H9 (cell line): ENCODE results near the gene ANKUB1. TPM values are rescaled to one million over a fixed set of nuclear protein-coding genes. Genes with fewer than 3 reads are reported as not detected.

Experiments used
- DNase-seq: peaks from one replicate; pipeline ENCODE4 v3.0.0-alpha.2; 2017
- H2AFZ ChIP-seq: one replicate; pipeline ENCODE4 v1.6.1; 2013; ENCODE audit warnings: mild to moderate bottlenecking, low read length, control low read depth, moderate library complexity
- H2AK5ac ChIP-seq: 2 replicates; pipeline ENCODE4 v1.6.1; 2013; ENCODE audit warnings: low read length, control low read depth, mixed read lengths; ENCODE audit not compliant: insufficient read length
- H2BK120ac ChIP-seq: one replicate; pipeline ENCODE4 v1.6.1; 2013; ENCODE audit warnings: low read depth, mild to moderate bottlenecking, low read length, control low read depth, inconsistent platforms; ENCODE audit not compliant: poor library complexity, severe bottlenecking
- H2BK12ac ChIP-seq: 2 replicates; pipeline ENCODE4 v1.6.1; 2013; ENCODE audit warnings: low read length, control low read depth, mixed read lengths, low read depth; ENCODE audit not compliant: insufficient read length
- H2BK15ac ChIP-seq: 2 replicates; pipeline ENCODE4 v1.6.1; 2013; ENCODE audit warnings: low read depth, low read length, control low read depth
- H2BK20ac ChIP-seq: one replicate; pipeline ENCODE4 v1.6.1; 2013; ENCODE audit warnings: low read depth, mild to moderate bottlenecking, low read length, control low read depth, inconsistent platforms; ENCODE audit not compliant: poor library complexity, severe bottlenecking
- H2BK5ac ChIP-seq: 2 replicates; pipeline ENCODE4 v1.6.1; 2013; ENCODE audit warnings: low read length, control low read depth, mixed read lengths; ENCODE audit not compliant: insufficient read length
- H3K14ac ChIP-seq: 2 replicates; pipeline ENCODE4 v1.6.1; 2013; ENCODE audit warnings: low read length, control low read depth; ENCODE audit not compliant: insufficient read depth
- H3K18ac ChIP-seq: 2 replicates; pipeline ENCODE4 v1.6.1; 2013; ENCODE audit warnings: low read depth, mild to moderate bottlenecking, mixed read lengths, low read length, control low read depth; ENCODE audit not compliant: insufficient read length
- H3K23ac ChIP-seq: 2 replicates; pipeline ENCODE4 v1.6.1; 2013; ENCODE audit warnings: low read length, control low read depth, mixed read lengths, low read depth; ENCODE audit not compliant: insufficient read length
- H3K23me2 ChIP-seq: 2 replicates; pipeline ENCODE4 v1.6.1; 2013; ENCODE audit warnings: low read depth, mild to moderate bottlenecking, mixed read lengths, low read length, control low read depth; ENCODE audit not compliant: insufficient read length, poor library complexity, severe bottlenecking
- H3K27ac ChIP-seq: 2 replicates; pipeline ENCODE4 v1.5.1; 2013; ENCODE audit warnings: low read length, control low read depth, mixed read lengths, low read depth; ENCODE audit not compliant: insufficient read length
- H3K27me3 ChIP-seq: 2 replicates; pipeline ENCODE4 v1.6.1; 2013; ENCODE audit warnings: low read length, control low read depth, inconsistent platforms; ENCODE audit not compliant: insufficient read depth
- H3K4ac ChIP-seq: 2 replicates; pipeline ENCODE4 v1.6.1; 2013; ENCODE audit warnings: low read depth, mild to moderate bottlenecking, control low read depth, inconsistent platforms, low read length, moderate library complexity
- H3K4me1 ChIP-seq: 2 replicates; pipeline ENCODE4 v1.6.1; 2013; ENCODE audit warnings: low read length, control low read depth, inconsistent platforms; ENCODE audit not compliant: insufficient read depth
- H3K4me2 ChIP-seq: 2 replicates; pipeline ENCODE4 v1.6.1; 2013; ENCODE audit warnings: low read length, control low read depth, mixed read lengths; ENCODE audit not compliant: insufficient read length, insufficient read depth
- H3K56ac ChIP-seq: 2 replicates; pipeline ENCODE4 v1.6.1; 2013; ENCODE audit warnings: low read depth, mild to moderate bottlenecking, mixed read lengths, low read length, control low read depth; ENCODE audit not compliant: insufficient read length
- H3K79me1 ChIP-seq: 2 replicates; pipeline ENCODE4 v1.6.1; 2013; ENCODE audit warnings: low read depth, mild to moderate bottlenecking, moderate library complexity, low read length, control low read depth, inconsistent platforms; ENCODE audit not compliant: insufficient read depth, poor library complexity, severe bottlenecking
- H3K79me2 ChIP-seq: 2 replicates; pipeline ENCODE4 v1.6.1; 2013; ENCODE audit warnings: low read length, control low read depth, inconsistent platforms; ENCODE audit not compliant: insufficient read depth
- H3K9ac ChIP-seq: 2 replicates; pipeline ENCODE4 v1.6.1; 2013; ENCODE audit warnings: low read length, control low read depth, mixed read lengths; ENCODE audit not compliant: insufficient read length; ENCODE audit errors: extremely low read depth
- H3K9me3 ChIP-seq: one replicate; pipeline ENCODE4 v1.6.1; 2013; ENCODE audit warnings: low read depth, low read length, inconsistent platforms; ENCODE audit not compliant: control insufficient read depth
- H3T11ph ChIP-seq: one replicate; pipeline ENCODE4 v1.6.1; 2013; ENCODE audit warnings: mild to moderate bottlenecking, low read length, control low read depth, inconsistent platforms
- H4K20me1 ChIP-seq: one replicate; pipeline ENCODE4 v1.6.1; 2013; ENCODE audit not compliant: control insufficient read depth, insufficient read length, insufficient read depth
- H4K5ac ChIP-seq: 2 replicates; pipeline ENCODE4 v1.6.1; 2013; ENCODE audit warnings: low read depth, mild to moderate bottlenecking, mixed read lengths, low read length, control low read depth; ENCODE audit not compliant: insufficient read length
- H4K8ac ChIP-seq: replicated peaks from 2 replicates; pipeline ENCODE4 v1.6.1; 2013; ENCODE audit warnings: low read length, control low read depth, mixed read lengths, low read depth; ENCODE audit not compliant: insufficient read length
- H4K91ac ChIP-seq: 2 replicates; pipeline ENCODE4 v1.6.1; 2013; ENCODE audit warnings: low read depth, mild to moderate bottlenecking, moderate library complexity, mixed read lengths, low read length, control low read depth; ENCODE audit not compliant: insufficient read length
- H3K27ac Mint-ChIP-seq, 3 experiments: 2 replicates in 2 of 3; 3 replicates in 1 of 3; pipeline ENCODE4 v1.8.0; 2020 to 2021; ENCODE audit warnings: mixed read lengths in 3 of 3, mild to moderate bottlenecking in 1 of 3, moderate library complexity in 1 of 3
- H3K27me3 Mint-ChIP-seq: 2 replicates; pipeline ENCODE4 v1.8.0; 2021; ENCODE audit warnings: low read depth, mild to moderate bottlenecking, moderate library complexity, mixed read lengths
- H3K36me3 Mint-ChIP-seq, 3 experiments: 2 replicates in 2 of 3; 3 replicates in 1 of 3; pipeline ENCODE4 v1.8.0; 2020 to 2021; ENCODE audit warnings: low read depth in 3 of 3, mixed read lengths in 3 of 3; ENCODE audit not compliant: insufficient read depth in 1 of 3
- H3K4me1 Mint-ChIP-seq, 2 experiments: 2 replicates each; pipeline ENCODE4 v1.8.0; 2020; ENCODE audit warnings: mixed read lengths in 2 of 2
- H3K4me3 Mint-ChIP-seq, 2 experiments: 2 replicates in 1 of 2; 3 replicates in 1 of 2; pipeline ENCODE4 v1.8.0; 2020 to 2021; ENCODE audit warnings: mild to moderate bottlenecking in 2 of 2, mixed read lengths in 2 of 2, moderate library complexity in 1 of 2
- H3K9me3 Mint-ChIP-seq, 2 experiments: 2 replicates in 1 of 2; 3 replicates in 1 of 2; pipeline ENCODE4 v1.8.0; 2020; ENCODE audit warnings: mild to moderate bottlenecking in 2 of 2, mixed read lengths in 2 of 2, moderate library complexity in 1 of 2
- WGBS: extraction: QIAGEN DNeasy Blood & Tissue Kit; methylation state at CpG from one replicate; pipeline ENCODE4 v1.1.7; 2013; ENCODE audit warnings: missing lambda C conversion rate, low lambda C conversion rate, mixed read lengths; ENCODE audit not compliant: insufficient read length; ENCODE audit errors: extremely low coverage; 5-methylcytosine and 5-hydroxymethylcytosine counted together
- total RNA-seq: library from RNA; stranded (reverse); gene quantifications from 2 replicates; pipeline ENCODE4 v1.2.1, GENCODE V29; 2021
- TF ChIP-seq, protein P1 (sequence below): fragments of 200-600 bp; sonication (generic); conservative IDR thresholded peaks from 3 replicates; pipeline ENCODE4 v1.8.0; 2021; ENCODE audit warnings: antibody characterized with exemption, mild to moderate bottlenecking

ANKUB1 gene
- total RNA-seq, 1 experiment from 2014 or later, result not detected

DNA sequence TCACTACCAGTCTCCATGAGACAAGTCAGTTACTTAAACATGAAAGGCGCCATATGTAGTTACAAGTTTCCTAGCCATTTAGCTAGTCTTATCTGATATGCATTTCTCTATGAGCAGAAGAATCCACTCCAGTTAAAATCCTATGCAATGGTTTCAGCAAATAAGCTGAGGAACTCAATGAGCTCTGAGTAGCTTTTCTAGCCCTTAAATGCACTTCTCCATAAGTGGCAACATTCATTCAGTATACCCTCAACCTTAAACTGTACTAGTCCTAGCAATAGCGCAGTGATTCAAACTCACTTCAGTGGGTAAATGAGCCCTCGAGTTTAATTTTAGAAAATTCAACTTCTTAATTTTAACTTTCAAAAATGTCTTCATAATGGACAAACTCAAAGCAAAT, 47.7 kb downstream of the ANKUB1 start:
- no peak overlapping the region for H3K4me2 ChIP-seq
- peaks cover 9 to 57% (median 46%) of the 10 kb centered on the region in 3 experiments; a peak in 6 of 7 replicates for H3K36me3 Mint-ChIP-seq
- H3K9me3 Mint-ChIP-seq, result no peaks in the 10 kb centered on the region
- H3K9ac ChIP-seq, result no peak overlapping the region
- H3K14ac ChIP-seq, result no peak overlapping the region
- no peak overlapping the region for H4K5ac ChIP-seq
- no peak overlapping the region for H2AFZ ChIP-seq
- no CpG with 5 or more reads among the region's 3 CpGs for WGBS
- H3K23ac ChIP-seq, result no peak overlapping the region
- H3K4me1 ChIP-seq, result no peaks in the 10 kb centered on the region
- no peaks in the 10 kb centered on the region for H3K27me3 ChIP-seq
- no peak overlapping the region for H2BK5ac ChIP-seq
- TF ChIP-seq, protein P1, sequence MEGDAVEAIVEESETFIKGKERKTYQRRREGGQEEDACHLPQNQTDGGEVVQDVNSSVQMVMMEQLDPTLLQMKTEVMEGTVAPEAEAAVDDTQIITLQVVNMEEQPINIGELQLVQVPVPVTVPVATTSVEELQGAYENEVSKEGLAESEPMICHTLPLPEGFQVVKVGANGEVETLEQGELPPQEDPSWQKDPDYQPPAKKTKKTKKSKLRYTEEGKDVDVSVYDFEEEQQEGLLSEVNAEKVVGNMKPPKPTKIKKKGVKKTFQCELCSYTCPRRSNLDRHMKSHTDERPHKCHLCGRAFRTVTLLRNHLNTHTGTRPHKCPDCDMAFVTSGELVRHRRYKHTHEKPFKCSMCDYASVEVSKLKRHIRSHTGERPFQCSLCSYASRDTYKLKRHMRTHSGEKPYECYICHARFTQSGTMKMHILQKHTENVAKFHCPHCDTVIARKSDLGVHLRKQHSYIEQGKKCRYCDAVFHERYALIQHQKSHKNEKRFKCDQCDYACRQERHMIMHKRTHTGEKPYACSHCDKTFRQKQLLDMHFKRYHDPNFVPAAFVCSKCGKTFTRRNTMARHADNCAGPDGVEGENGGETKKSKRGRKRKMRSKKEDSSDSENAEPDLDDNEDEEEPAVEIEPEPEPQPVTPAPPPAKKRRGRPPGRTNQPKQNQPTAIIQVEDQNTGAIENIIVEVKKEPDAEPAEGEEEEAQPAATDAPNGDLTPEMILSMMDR, result no peak
- H4K91ac ChIP-seq, result no peak overlapping the region
- no peak overlapping the region for H3K27ac ChIP-seq
- DNase-seq, result no peak
- H2AK5ac ChIP-seq, result no peak overlapping the region
- H4K20me1 ChIP-seq, result no peaks in the 10 kb centered on the region
- H3K4me1 Mint-ChIP-seq, result no peaks in the 10 kb centered on the region
- no peak overlapping the region for H3T11ph ChIP-seq
- H3K9me3 ChIP-seq, result no peaks in the 10 kb centered on the region
- H4K8ac ChIP-seq, result no peak overlapping the region
- H3K18ac ChIP-seq, result no peak overlapping the region
- H2BK12ac ChIP-seq, result no peak overlapping the region
- H3K79me2 ChIP-seq, result no peaks in the 10 kb centered on the region
- no peak overlapping the region for H2BK20ac ChIP-seq
- H2BK15ac ChIP-seq, result no peak overlapping the region
- no peak overlapping the region for H3K56ac ChIP-seq
- no peaks in the 10 kb centered on the region for H3K79me1 ChIP-seq
- no peak overlapping the region for H3K4ac ChIP-seq
- no peak overlapping the region for H3K27ac Mint-ChIP-seq
- H3K27me3 Mint-ChIP-seq, result no peaks in the 10 kb centered on the region
- no peaks in the 10 kb centered on the region for H3K23me2 ChIP-seq
- H3K4me3 Mint-ChIP-seq, result no peak overlapping the region
- no peak overlapping the region for H2BK120ac ChIP-seq
